GM21360 (cell line): ENCODE measurements around the gene CTDSPL.

ENCODE experiments used
- ATAC-seq: cut with Tn5 transposase; IDR thresholded peaks from one replicate; pipeline ENCODE4 v1.9.1; 2021; ENCODE audit warnings: mild to moderate bottlenecking, moderate library complexity; ENCODE audit not compliant: unreplicated experiment

The CTDSPL gene

GRCh38 chr3:38015485-38015884, 153.8 kb downstream of the CTDSPL start:
- ATAC-seq: no peak

GRCh38 chr3:38015984-38016383, 154.3 kb downstream of the CTDSPL start:
- ATAC-seq: no peak

GRCh38 chr3:38016410-38016809, 154.7 kb downstream of the CTDSPL start:
- no peak for ATAC-seq

GRCh38 chr3:38016847-38017444, 155.3 kb downstream of the CTDSPL start:
- ATAC-seq: no peak

GRCh38 chr3:38017445-38018295, 156.0 kb downstream of the CTDSPL start:
- ATAC-seq: no peak

- no peak for ATAC-seq
Observed at GRCh38 chr3:38018296-38019266, 156.9 kb downstream of the CTDSPL start.

- no peak for ATAC-seq
Observed at GRCh38 chr3:38019658-38020341, 158.1 kb downstream of the CTDSPL start.

- ATAC-seq: no peak
Observed at GRCh38 chr3:38020342-38020726, 158.7 kb downstream of the CTDSPL start.

- ATAC-seq: no peak
Observed at GRCh38 chr3:38021196-38021595, 159.5 kb downstream of the CTDSPL start.

- no peak for ATAC-seq
Observed at GRCh38 chr3:38022301-38022700, 160.6 kb downstream of the CTDSPL start.

GRCh38 chr3:38022896-38023709, 161.4 kb downstream of the CTDSPL start:
- ATAC-seq: no peak

GRCh38 chr3:38026856-38027255, 165.2 kb downstream of the CTDSPL start:
- ATAC-seq: no peak

GRCh38 chr3:38027466-38028465, 166.1 kb downstream of the CTDSPL start:
- ATAC-seq: no peak

- ATAC-seq: no peak
Observed at GRCh38 chr3:38028621-38029361, 167.1 kb downstream of the CTDSPL start.

GRCh38 chr3:38029400-38030125, 167.9 kb downstream of the CTDSPL start, which contains the start of gene PLCD1:
Gene PLCD1 (minus strand): TSS chr3:38029642. CDS start chr3:38029539, 103 bp downstream.
- ATAC-seq: no peak

- no peak for ATAC-seq
Observed at GRCh38 chr3:38030126-38031021, 168.7 kb downstream of the CTDSPL start.
